SK-N-SH (cell line): ENCODE measurements around the gene SH3PXD2B. TPM values are rescaled to one million over a fixed set of nuclear protein-coding genes. Genes with fewer than 3 reads are reported as not detected.

ENCODE experiments used
- CTCF ChIA-PET: fragments of 300-600, 350-600 bp; formaldehyde crosslinking; extraction: SDS; loops from one replicate; lab custom pipeline; 2021; lab: Yijun Ruan, JAX
- POLR2A ChIA-PET: fragments of 350-600 bp; sonication (Branson Sonifier 250); formaldehyde crosslinking; extraction: SDS; loops from one replicate; lab custom pipeline; 2020; ENCODE audit warnings: antibody characterized with exemption, inconsistent platforms; lab: Yijun Ruan, JAX
- DNase-seq: peaks from one replicate; pipeline ENCODE4 v3.0.0; 2012
- H2AFZ ChIP-seq: fragments of 200-600 bp; sonication (generic); 2 replicates; pipeline ENCODE4 v1.8.1; 2016; ENCODE audit warnings: antibody characterized with exemption, mild to moderate bottlenecking, low read depth
- H3F3A ChIP-seq: fragments of 200-600 bp; sonication (generic); replicated peaks from 2 replicates; pipeline ENCODE3; 2016; ENCODE audit warnings: antibody characterized with exemption, mild to moderate bottlenecking; ENCODE audit not compliant: insufficient read depth
- H3K27ac ChIP-seq, 2 experiments: fragments of 200-500 bp in 1 of 2; fragments of 200-600 bp in 1 of 2; sonication (Bioruptor generic) in 1 of 2; sonication (generic), shearing (Covaris generic) in 1 of 2; 2 replicates each; pipeline versions ENCODE4 v1.5.1 to v1.6.1; 2014 to 2016; ENCODE audit warnings: low read depth in 2 of 2, inconsistent platforms in 1 of 2, low read length in 1 of 2, mild to moderate bottlenecking in 1 of 2, mixed read lengths in 1 of 2
- H3K27me3 ChIP-seq: fragments of 200-600 bp; sonication (generic), shearing (Covaris generic); 2 replicates; pipeline ENCODE4 v1.6.1; 2016; ENCODE audit warnings: mixed run types; ENCODE audit not compliant: insufficient read depth
- H3K36me3 ChIP-seq, 2 experiments: fragments of 200-500 bp in 1 of 2; fragments of 200-600 bp in 1 of 2; sonication (Bioruptor generic) in 1 of 2; sonication (generic) in 1 of 2; replicated peaks in 1 of 2; 2 replicates each; pipeline versions ENCODE3 to v1.5.1; 2014 to 2016; ENCODE audit warnings: low read length in 1 of 2, mild to moderate bottlenecking in 1 of 2; ENCODE audit not compliant: insufficient read depth in 2 of 2, control insufficient read depth in 1 of 2
- H3K4me1 ChIP-seq, 2 experiments: fragments of 200-500 bp in 1 of 2; fragments of 200-600 bp in 1 of 2; sonication (Bioruptor generic) in 1 of 2; sonication (generic), shearing (Covaris generic) in 1 of 2; 2 replicates each; pipeline versions ENCODE4 v1.5.1 to v1.6.1; 2014 to 2016; ENCODE audit warnings: low read depth in 1 of 2, low read length in 1 of 2, mixed run types in 1 of 2; ENCODE audit not compliant: insufficient read depth in 2 of 2, control insufficient read depth in 1 of 2
- H3K4me2 ChIP-seq: fragments of 200-600 bp; sonication (generic), shearing (Covaris generic); 2 replicates; pipeline ENCODE4 v1.6.1; 2017; ENCODE audit warnings: mixed run types
- H3K4me3 ChIP-seq, 2 experiments: fragments of 200-500 bp in 1 of 2; fragments of 200-600 bp in 1 of 2; sonication (Bioruptor generic) in 1 of 2; sonication (generic), shearing (Covaris generic) in 1 of 2; 2 replicates each; pipeline versions ENCODE4 v1.5.1 to v1.8.1; 2014 to 2016; ENCODE audit warnings: low read depth in 2 of 2, inconsistent platforms in 1 of 2, low read length in 1 of 2, mild to moderate bottlenecking in 1 of 2, mixed read lengths in 1 of 2, moderate library complexity in 1 of 2
- H3K79me2 ChIP-seq: fragments of 200-600 bp; sonication (generic); 2 replicates; pipeline ENCODE4 v1.8.1; 2017; ENCODE audit warnings: mild to moderate bottlenecking; ENCODE audit not compliant: insufficient read depth
- H3K9ac ChIP-seq: fragments of 200-600 bp; sonication (generic); 2 replicates; pipeline ENCODE4 v1.6.1; 2017; ENCODE audit warnings: mixed run types
- H3K9me2 ChIP-seq: fragments of 200-600 bp; sonication (generic); 2 replicates; pipeline ENCODE4 v1.6.1; 2017; ENCODE audit warnings: mixed run types
- H3K9me3 ChIP-seq: fragments of 200-600 bp; sonication (generic); 2 replicates; pipeline ENCODE4 v1.6.1; 2017; ENCODE audit warnings: mixed run types, mild to moderate bottlenecking, moderate library complexity
- H4K20me1 ChIP-seq: fragments of 200-600 bp; sonication (generic); 2 replicates; pipeline ENCODE4 v1.6.1; 2017; ENCODE audit warnings: mild to moderate bottlenecking, mixed run types; ENCODE audit not compliant: insufficient read depth
- CHD2 ChIP-seq: fragments of 150-350 bp; IDR thresholded peaks from 2 replicates; pipeline ENCODE4 v1.6.1; 2018; ENCODE audit warnings: low read length; ENCODE audit not compliant: partially characterized antibody
- ELF1 ChIP-seq: IDR thresholded peaks from 2 replicates; pipeline ENCODE4 v1.4.0; 2012
- EP300 ChIP-seq, 2 experiments: IDR thresholded peaks; 2 replicates each; pipeline versions ENCODE4 v1.4.0 to v1.6.1; 2012; ENCODE audit warnings: borderline replicate concordance in 1 of 2, low read depth in 1 of 2, low read length in 1 of 2
- FOXM1 ChIP-seq: IDR thresholded peaks from 2 replicates; pipeline ENCODE4 v1.4.0; 2012; ENCODE audit warnings: low read depth, mild to moderate bottlenecking
- GABPA ChIP-seq: IDR thresholded peaks from 2 replicates; pipeline ENCODE4 v1.4.0; 2012; ENCODE audit warnings: low read depth, mild to moderate bottlenecking
- GATA2 ChIP-seq: sonication (generic); formaldehyde crosslinking; IDR thresholded peaks from 2 replicates; pipeline ENCODE4 v1.5.0; 2020; ENCODE audit warnings: mild to moderate bottlenecking, missing genetic modification reagents
- JUND ChIP-seq: IDR thresholded peaks from 2 replicates; pipeline ENCODE4 v1.4.0; 2012
- MEF2A ChIP-seq: IDR thresholded peaks from 2 replicates; pipeline ENCODE4 v1.4.0; 2012; ENCODE audit warnings: low read depth, borderline replicate concordance
- NRF1 ChIP-seq: IDR thresholded peaks from 2 replicates; pipeline ENCODE4 v1.6.1; 2012; ENCODE audit warnings: low read depth, mild to moderate bottlenecking, low read length
- POLR2AphosphoS5 ChIP-seq: IDR thresholded peaks from 2 replicates; pipeline ENCODE4 v1.6.1; 2012; ENCODE audit warnings: low read depth, low read length
- RAD21 ChIP-seq: IDR thresholded peaks from 2 replicates; pipeline ENCODE4 v1.6.1; 2012; ENCODE audit warnings: mild to moderate bottlenecking, low read length
- RCOR1 ChIP-seq: fragments of 150-350 bp; IDR thresholded peaks from 2 replicates; pipeline ENCODE4 v1.6.1; 2017; ENCODE audit warnings: antibody characterized with exemption, low read length
- RXRA ChIP-seq: IDR thresholded peaks from 2 replicates; pipeline ENCODE4 v1.4.0; 2012; ENCODE audit warnings: low read depth, mild to moderate bottlenecking, borderline replicate concordance
- SMC3 ChIP-seq: IDR thresholded peaks from 2 replicates; pipeline ENCODE4 v1.6.1; 2012; ENCODE audit warnings: low read depth, low read length, improper control_type of control experiment
- TAF1 ChIP-seq: IDR thresholded peaks from 2 replicates; pipeline ENCODE4 v1.6.1; 2012; ENCODE audit warnings: low read depth, mild to moderate bottlenecking, low read length, moderate library complexity, borderline replicate concordance
- WGBS: methylation state at CpG from one replicate; pipeline ENCODE4 v1.1.6; 2017; ENCODE audit warnings: low lambda C conversion rate; 5-methylcytosine and 5-hydroxymethylcytosine counted together
- polyA plus RNA-seq, 3 experiments: library from polyadenylated mRNA; depleted of rRNA; stranded (reverse); fragments of >200 nt; gene quantifications; 2 replicates each; pipeline ENCODE4 v1.2.3, GENCODE V29; 2012
- TF ChIP-seq, protein P1 (sequence below): IDR thresholded peaks from 2 replicates; pipeline ENCODE4 v1.4.0; 2012; ENCODE audit warnings: low read depth, borderline replicate concordance
- TF ChIP-seq, protein P2 (sequence below): IDR thresholded peaks from 2 replicates; pipeline ENCODE4 v1.4.0; 2012; ENCODE audit warnings: low read depth
- TF ChIP-seq, protein P3 (sequence below): IDR thresholded peaks from 2 replicates; pipeline ENCODE4 v1.4.0; 2012; ENCODE audit warnings: low read depth, borderline replicate concordance
- TF ChIP-seq, protein P4 (sequence below): IDR thresholded peaks from 2 replicates; pipeline ENCODE4 v1.6.1; 2012; ENCODE audit warnings: mild to moderate bottlenecking, low read depth, low read length, moderate library complexity
- TF ChIP-seq, protein P5 (sequence below): IDR thresholded peaks from 2 replicates; pipeline ENCODE4; 2012

The SH3PXD2B gene
- polyA plus RNA-seq, 1 of the 3 experiments (the other 2 are of a cell fraction): 15.0 TPM

DNA sequence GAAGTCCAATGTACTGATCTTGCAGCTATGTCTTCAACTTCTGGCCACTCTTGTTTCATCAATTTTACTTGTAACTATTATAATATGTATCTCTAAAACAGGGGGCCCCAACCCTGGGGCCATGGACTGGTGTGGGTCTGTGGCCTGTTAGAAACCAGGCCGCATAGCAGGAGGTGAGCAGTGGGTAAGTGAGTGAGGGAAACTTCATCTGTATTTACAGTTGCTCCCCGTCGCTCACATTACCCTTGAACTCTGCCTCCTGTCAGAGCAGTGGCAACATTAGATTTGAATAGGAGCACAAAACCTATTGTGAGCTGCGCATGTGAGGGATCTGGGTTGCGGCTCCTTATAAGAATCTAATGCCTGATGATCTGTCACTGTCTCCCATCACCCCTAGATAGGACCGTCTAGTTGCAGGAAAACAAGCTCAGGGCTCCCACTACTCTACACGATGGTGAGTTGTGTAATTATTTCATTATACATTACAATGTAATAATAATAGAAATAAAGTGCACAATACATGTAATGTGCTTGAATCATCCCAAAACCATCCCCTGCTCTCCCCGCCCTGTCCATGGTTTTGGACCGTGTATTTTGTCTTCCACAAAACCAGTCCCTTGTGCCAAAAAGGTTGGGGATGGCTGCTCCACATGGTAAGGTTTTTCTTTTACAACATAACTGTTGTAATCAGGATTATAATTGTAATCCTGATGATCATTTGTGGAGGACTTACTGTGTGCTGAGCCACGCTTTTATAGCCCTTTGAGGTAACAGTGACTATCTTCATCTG is 26.9 kb upstream of the SH3PXD2B start:
- WGBS: 75% methylated on average over 10 of the region's 10 CpGs
- ChIA-PET POLR2A (no interaction called here), CTCF (interaction anchor here (0.6 to 7.0 kb wide), 10 partner anchors 9 to 452 kb away, joined by 3 to 209 read pairs (median 4); partner anchors contain the start of gene NEURL1B)
- Histone ChIP-seq H3K4me3 (no peak overlapping the region), H3K79me2 (no peaks in the 10 kb centered on the region), H3K27me3 (no peaks in the 10 kb centered on the region), H3K36me3 (no peaks in the 10 kb centered on the region), H3K27ac (no peak overlapping the region), H3K9me2 (no peaks in the 10 kb centered on the region), H2AFZ (no peak overlapping the region), H4K20me1 (no peaks in the 10 kb centered on the region), H3K4me1 (peaks cover 0 to 3% of the 10 kb centered on the region in 2 experiments; a peak in 1 of 4 replicates), H3K9ac (no peak overlapping the region), H3K9me3 (no peaks in the 10 kb centered on the region), H3K4me2 (no peak overlapping the region), H3F3A (no peaks in the 10 kb centered on the region)
- no peak for DNase-seq
- TF ChIP-seq, protein P1, sequence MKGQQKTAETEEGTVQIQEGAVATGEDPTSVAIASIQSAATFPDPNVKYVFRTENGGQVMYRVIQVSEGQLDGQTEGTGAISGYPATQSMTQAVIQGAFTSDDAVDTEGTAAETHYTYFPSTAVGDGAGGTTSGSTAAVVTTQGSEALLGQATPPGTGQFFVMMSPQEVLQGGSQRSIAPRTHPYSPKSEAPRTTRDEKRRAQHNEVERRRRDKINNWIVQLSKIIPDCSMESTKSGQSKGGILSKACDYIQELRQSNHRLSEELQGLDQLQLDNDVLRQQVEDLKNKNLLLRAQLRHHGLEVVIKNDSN: no peak
- TF ChIP-seq RXRA (no peak), GATA2 (CRISPR knock-in tag) (no peak), POLR2AphosphoS5 (no peak), GABPA (no peak), NRF1 (no peak), RCOR1 (no peak), SMC3 (no peak), EP300 (IDR thresholded peaks at IDR 0.05; ENCODE audit: borderline replicate concordance in 1 of 2, low read depth in 1 of 2, low read length in 1 of 2) (no peak), JUND (no peak), CHD2 (no peak), MEF2A (no peak), FOXM1 (no peak), ELF1 (no peak), TAF1 (no peak), RAD21 (no peak)
- TF ChIP-seq, protein P2, sequence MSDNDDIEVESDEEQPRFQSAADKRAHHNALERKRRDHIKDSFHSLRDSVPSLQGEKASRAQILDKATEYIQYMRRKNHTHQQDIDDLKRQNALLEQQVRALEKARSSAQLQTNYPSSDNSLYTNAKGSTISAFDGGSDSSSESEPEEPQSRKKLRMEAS: no peak
- TF ChIP-seq, protein P3, sequence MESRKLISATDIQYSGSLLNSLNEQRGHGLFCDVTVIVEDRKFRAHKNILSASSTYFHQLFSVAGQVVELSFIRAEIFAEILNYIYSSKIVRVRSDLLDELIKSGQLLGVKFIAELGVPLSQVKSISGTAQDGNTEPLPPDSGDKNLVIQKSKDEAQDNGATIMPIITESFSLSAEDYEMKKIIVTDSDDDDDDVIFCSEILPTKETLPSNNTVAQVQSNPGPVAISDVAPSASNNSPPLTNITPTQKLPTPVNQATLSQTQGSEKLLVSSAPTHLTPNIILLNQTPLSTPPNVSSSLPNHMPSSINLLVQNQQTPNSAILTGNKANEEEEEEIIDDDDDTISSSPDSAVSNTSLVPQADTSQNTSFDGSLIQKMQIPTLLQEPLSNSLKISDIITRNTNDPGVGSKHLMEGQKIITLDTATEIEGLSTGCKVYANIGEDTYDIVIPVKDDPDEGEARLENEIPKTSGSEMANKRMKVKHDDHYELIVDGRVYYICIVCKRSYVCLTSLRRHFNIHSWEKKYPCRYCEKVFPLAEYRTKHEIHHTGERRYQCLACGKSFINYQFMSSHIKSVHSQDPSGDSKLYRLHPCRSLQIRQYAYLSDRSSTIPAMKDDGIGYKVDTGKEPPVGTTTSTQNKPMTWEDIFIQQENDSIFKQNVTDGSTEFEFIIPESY: no peak
- TF ChIP-seq, protein P4, sequence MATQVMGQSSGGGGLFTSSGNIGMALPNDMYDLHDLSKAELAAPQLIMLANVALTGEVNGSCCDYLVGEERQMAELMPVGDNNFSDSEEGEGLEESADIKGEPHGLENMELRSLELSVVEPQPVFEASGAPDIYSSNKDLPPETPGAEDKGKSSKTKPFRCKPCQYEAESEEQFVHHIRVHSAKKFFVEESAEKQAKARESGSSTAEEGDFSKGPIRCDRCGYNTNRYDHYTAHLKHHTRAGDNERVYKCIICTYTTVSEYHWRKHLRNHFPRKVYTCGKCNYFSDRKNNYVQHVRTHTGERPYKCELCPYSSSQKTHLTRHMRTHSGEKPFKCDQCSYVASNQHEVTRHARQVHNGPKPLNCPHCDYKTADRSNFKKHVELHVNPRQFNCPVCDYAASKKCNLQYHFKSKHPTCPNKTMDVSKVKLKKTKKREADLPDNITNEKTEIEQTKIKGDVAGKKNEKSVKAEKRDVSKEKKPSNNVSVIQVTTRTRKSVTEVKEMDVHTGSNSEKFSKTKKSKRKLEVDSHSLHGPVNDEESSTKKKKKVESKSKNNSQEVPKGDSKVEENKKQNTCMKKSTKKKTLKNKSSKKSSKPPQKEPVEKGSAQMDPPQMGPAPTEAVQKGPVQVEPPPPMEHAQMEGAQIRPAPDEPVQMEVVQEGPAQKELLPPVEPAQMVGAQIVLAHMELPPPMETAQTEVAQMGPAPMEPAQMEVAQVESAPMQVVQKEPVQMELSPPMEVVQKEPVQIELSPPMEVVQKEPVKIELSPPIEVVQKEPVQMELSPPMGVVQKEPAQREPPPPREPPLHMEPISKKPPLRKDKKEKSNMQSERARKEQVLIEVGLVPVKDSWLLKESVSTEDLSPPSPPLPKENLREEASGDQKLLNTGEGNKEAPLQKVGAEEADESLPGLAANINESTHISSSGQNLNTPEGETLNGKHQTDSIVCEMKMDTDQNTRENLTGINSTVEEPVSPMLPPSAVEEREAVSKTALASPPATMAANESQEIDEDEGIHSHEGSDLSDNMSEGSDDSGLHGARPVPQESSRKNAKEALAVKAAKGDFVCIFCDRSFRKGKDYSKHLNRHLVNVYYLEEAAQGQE: no peak
- TF ChIP-seq, protein P5, sequence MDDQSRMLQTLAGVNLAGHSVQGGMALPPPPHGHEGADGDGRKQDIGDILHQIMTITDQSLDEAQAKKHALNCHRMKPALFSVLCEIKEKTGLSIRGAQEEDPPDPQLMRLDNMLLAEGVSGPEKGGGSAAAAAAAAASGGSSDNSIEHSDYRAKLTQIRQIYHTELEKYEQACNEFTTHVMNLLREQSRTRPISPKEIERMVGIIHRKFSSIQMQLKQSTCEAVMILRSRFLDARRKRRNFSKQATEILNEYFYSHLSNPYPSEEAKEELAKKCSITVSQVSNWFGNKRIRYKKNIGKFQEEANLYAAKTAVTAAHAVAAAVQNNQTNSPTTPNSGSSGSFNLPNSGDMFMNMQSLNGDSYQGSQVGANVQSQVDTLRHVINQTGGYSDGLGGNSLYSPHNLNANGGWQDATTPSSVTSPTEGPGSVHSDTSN: no peak
